ENCODE measurements around the gene PIGH.

Gene PIGH

DNA sequence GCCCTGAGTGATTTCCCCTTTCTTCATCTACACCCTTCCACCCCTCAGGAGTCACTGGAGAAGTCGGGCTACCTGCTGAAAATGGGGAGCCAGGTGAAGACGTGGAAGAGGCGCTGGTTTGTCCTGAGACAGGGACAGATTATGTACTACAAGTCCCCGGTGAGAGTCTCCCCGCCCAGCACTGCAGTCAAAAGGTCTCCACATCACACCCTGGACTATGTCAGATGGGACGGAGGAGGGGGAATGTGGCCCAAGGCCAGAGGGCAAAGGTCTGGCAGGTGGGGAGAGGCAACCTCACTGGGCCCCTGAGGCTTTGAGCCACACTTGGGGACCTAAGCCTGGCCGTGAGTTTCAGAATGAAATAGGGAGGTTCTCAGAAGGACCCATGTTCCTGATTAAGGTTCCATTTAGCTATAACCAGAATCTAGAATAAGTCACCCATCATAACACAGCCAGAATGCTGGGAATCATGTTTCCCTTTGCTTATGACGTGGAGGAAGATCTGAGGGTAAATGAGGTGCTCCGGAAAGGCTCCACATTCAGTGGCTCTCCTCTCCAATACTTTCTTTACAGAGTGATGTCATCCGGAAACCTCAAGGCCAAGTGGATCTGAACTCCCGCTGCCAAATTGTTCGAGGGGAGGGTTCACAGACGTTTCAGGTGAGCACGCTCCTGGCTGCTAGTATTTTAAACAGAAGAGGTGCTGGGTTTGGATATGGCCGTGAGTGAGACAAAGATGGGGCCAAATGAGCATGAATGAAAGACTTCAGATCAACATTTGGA lies 26.6 kb downstream of the PIGH start:
- DNase-seq: no peak

DNA sequence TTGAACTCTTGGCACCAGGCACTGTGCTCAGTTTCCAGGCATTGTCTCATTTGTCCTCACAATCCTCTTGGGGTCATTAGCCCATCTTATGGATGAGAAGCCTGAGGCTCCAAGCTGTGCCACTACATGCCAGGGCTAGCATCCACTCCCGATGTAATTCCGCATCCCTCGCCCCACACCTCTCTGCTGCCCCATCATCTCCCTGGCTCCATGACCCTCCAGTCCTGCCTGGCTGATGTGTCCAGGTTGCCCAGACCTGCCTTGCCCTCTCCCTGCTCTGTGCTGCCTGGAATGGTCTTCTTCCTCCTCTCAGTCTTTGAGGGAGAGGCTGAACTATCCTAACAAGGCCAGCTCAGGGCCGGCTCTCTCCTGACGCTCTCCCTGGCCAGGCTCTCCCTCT lies 27.5 kb downstream of the PIGH start:
- no peak for DNase-seq

GRCh38 chr14:67571991-67572323 lies 28.1 kb downstream of the PIGH start:
- no peak for DNase-seq

DNA sequence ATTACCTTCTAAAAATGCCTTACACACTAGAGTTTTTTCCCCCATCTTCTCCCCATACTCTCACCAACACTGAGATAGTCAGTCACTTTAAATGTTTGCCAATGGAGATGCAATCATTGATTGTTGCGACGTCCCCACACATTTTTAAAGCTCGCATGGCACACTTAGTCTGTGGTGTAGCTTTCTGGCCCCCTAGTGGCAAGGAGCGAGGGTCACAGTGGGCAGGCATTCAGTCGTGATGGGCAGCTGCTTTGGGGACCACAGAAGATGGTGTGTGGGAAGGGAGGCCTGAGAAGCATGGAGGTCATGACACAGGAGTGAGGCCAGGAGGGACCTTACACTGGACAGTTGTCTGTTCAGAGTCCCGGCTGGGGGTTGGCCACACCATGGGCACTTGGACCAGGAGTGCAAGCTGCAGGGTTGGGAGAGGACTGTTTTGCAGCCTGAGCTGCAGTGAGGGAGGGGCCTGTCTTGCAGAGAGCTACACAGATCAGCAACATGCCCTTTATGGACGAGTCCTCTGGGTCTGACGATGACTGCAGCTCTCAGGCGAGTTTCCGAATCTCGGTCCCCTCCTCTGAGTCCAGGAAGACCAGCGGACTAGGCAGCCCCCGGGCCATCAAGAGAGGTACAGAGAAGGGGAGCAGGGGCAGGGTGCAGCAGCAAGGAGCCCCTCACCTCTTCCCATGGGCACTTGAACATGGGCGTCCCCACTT lies 28.6 kb downstream of the PIGH start:
- DNase-seq: no peak

GRCh38 chr14:67570453-67570852 lies 29.6 kb downstream of the PIGH start:
- no peak for DNase-seq

- DNase-seq: no peak
These were observed 30.3 kb downstream of the PIGH start for GRCh38 chr14:67569651-67570290.

GRCh38 chr14:67569011-67569650 lies 30.9 kb downstream of the PIGH start:
- DNase-seq: no peak

DNA sequence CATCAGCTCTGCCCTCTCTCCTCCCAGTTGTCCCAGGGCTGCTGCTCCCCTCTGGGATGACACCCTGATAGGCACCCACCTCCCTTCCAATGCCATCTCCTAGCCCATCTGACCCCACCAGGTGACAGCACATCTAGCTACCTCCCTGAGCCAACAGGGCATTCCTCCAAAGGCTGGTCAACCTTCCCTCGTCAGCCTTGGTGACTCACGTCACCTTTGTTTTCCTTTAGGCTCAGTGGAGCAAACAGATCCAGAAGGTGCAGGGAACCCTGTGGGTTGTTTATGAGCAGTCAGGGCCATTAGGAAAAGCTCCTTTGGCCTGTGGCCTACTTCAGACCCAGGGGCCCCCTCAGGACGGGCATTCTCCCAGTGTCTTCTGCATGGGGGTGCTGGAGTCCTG lies 32.4 kb downstream of the PIGH start:
- DNase-seq: no peak

DNA sequence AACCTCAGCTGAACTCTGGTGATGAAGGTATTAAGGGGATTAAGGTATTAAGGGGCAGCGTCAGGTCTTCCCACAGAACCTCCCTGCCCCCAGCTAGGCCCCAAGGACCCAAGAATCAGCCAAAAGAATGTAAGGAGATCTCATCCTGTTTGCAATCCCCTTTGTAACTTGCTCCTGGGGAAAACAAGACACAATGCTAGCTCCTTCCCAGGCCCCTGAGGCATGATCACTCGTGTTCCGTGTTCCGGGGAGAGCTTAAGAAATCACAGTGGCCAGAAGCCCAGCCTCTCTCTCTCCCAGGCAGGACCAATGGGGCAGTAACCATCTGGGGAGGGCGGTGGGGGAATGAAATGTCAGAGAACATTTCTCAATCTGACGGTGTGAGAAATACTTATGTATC lies 33.2 kb downstream of the PIGH start:
- no peak for DNase-seq

DNA sequence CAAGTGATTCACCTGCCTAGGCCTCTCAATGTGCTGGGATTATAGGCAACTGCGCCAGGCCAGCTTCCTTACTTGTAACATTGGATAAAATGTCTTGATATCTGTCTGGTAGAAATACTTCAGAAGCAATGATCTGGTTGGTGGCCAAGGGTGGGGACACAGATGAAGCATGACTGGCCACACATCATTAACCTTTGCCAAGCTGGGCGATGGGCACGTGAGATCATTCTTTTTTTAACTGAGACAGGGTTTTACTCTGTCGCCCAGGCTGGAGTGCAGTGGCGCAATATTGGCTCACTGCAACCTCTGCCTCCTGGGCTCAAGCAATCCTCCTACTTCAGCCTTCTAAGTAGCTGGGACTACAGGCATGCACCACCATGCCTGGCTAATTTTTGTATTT lies 35.8 kb downstream of the PIGH start:
- DNase-seq: no peak

DNA sequence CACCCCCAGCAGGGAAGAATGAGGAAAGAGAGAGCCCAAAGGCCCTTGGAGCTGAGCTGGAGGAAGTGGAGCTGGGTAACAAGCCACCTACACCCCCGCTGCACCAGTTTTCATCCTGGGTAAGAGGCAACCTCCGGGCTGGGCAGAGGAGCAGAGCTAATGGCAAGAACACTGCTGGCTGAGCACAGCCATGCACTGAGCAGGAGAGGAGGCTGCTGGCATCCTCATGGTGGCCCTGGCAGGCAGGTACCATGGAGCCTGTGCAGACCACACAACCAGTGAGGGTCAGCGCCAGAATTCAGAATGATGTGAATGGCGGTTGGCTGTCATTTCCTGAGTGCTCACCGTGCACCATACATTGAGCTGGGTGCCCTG lies 37.3 kb downstream of the PIGH start:
- DNase-seq: no peak

DNA sequence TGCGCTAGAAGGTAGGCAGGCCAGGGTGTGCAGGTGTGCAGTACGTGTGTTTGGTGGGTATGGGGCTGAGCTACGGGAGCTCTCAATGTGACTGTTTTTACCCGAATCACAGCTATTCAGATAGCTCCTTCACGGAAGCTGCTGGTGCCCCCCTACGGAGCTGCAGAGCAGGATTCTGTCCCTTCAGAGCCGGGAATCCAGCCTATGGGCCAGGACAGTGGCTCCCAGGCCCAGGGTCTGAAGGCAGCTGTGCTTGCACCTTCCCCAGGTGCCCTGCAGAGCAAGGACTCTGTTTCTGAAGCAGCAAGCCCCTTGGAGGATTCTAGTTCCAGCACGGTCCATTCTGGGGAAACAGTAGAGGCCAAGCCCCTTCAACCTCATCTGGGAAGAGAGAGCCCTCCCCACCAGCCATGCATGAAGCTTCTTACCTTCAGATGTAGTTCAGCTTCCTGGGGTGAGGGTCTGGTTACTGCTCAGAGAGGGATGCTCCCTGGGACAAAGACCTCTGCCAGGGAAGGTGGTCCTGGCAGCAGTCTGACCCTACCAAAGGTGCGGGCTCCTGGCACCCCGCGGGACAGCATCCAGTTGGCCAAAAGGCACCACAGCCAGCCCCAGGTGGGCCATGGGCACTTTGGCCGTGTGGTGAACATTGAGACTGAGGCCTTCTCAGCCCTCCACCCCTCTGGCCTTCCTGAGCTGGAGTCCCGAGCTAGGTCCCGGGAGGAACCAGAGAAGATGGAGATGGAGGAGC lies 37.9 kb downstream of the PIGH start:
- no peak for DNase-seq

GRCh38 chr14:67559639-67560038 lies 40.4 kb downstream of the PIGH start:
- DNase-seq: no peak

GRCh38 chr14:67557656-67558055 lies 42.4 kb downstream of the PIGH start:
- no peak for DNase-seq

DNA sequence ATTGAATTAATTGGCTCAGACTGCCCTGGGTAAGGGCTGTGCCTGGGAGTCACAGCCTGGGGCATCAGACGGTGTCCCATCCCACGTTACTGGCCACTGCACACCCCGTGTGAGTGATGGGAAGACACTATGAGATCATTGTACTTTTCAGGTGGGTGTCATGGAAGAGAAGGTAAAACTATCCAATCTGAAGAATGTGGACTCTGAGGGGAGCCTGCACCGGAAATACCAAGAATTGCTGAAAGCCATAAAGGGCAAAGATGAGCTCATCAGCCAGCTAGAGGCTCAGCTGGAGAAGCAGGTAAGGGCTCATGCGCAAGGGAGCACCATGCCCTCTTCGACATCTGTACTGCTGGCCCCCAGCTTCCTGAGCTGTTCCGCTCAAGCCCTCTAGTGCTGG lies 43.0 kb downstream of the PIGH start:
- DNase-seq: no peak

- DNase-seq: no peak
These were observed 43.4 kb downstream of the PIGH start for GRCh38 chr14:67556671-67557070.

GRCh38 chr14:67555518-67556090 lies 44.5 kb downstream of the PIGH start:
- DNase-seq: peak; percentile 36

- no peak for DNase-seq
These were observed 45.7 kb downstream of the PIGH start for GRCh38 chr14:67554341-67554740.

DNA sequence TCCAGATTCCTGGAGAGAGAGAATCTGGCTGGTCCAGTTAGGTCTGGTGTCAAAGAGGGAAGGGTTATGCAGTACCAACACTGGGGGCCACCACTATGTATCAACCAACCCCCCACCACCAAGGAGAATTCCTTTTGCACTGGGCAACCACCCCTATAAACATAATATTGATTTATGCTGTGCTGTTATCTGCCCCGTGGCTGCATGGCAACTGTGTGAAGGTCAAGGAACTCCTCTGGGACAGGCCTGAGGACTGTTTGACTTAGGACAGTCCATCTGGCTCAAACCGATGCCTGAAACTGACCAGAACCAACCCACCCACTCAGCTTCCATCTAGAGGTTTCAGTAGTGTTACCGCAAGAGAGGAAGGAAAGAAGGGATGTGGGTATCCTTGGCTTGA lies 46.5 kb downstream of the PIGH start:
- DNase-seq: no peak

DNA sequence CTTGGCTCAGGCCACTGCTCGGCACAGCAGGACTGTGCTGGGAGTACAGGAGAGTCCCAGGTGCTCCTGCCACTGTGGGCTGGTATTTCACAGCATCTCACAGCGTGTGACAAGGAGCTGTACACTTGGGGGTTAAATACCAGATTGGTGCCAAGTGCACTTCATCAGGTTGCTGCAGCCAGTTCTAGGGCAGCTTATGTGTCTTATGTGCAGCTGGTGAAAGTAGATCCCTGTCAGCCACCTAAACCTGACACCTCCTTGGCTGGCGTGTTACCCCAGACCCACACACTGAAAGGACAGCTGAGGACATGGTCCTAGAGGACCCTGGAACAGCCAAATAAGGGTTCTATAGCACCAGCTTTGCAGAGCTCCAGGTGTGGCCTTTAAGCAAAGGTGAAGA lies 48.1 kb downstream of the PIGH start:
- peak; percentile 51 for DNase-seq

GRCh38 chr14:67551123-67551522 lies 48.9 kb downstream of the PIGH start:
- DNase-seq: no peak

DNA sequence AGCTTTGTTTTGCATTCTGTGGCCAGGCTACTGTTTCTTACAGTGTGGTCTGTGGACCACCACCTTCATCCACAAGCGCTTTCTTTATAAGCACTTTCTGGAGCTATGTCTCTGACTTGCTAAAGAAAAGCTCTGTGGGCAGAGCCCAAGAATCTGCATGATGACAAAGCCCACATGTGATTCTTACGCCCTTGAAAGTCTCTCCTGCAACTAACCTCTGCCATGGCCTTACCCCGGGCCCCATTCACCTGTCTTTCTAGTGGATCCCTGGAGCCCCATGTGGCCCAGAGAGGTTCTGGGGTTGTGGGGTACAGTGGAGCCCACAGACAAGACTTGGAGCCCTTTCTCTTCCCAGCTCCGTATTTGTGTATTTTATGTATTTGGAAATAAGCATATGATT lies 50.3 kb downstream of the PIGH start:
- no peak for DNase-seq
